COR-L47 (cell line): ENCODE measurements around the gene SMIM5.

ENCODE experiments used
- DNase-seq: peaks from one replicate; lab custom pipeline; 2025; lab: John Stamatoyannopoulos, UW

The SMIM5 gene

GRCh38 chr17:75603123-75603522, 30.1 kb upstream of the SMIM5 start:
- DNase-seq: no peak

GRCh38 chr17:75604034-75604695, 29.1 kb upstream of the SMIM5 start:
- DNase-seq: no peak

- no peak for DNase-seq
These were observed 27.4 kb upstream of the SMIM5 start for GRCh38 chr17:75605790-75606189.

DNA sequence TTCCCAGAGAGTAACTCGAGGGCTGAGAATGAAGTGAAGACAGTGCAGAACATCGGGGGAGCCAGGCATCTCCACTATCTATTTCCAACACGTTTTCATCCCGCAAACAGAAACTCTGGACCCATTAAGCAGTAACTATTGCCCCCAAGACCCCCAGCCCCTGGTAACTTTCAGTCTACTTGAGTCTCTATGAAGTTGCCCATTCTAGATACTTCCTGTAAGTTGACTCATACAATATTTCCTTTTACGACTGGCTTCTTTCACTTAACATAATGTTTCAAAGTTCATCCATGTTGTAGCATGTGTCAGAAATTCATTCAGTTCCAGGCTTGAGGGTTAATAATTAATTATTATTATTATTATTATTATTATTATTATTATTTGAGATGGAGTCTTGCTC, 26.1 kb upstream of the SMIM5 start:
- DNase-seq: no peak

- DNase-seq: no peak
These were observed 22.9 kb upstream of the SMIM5 start for GRCh38 chr17:75610103-75610984.

DNA sequence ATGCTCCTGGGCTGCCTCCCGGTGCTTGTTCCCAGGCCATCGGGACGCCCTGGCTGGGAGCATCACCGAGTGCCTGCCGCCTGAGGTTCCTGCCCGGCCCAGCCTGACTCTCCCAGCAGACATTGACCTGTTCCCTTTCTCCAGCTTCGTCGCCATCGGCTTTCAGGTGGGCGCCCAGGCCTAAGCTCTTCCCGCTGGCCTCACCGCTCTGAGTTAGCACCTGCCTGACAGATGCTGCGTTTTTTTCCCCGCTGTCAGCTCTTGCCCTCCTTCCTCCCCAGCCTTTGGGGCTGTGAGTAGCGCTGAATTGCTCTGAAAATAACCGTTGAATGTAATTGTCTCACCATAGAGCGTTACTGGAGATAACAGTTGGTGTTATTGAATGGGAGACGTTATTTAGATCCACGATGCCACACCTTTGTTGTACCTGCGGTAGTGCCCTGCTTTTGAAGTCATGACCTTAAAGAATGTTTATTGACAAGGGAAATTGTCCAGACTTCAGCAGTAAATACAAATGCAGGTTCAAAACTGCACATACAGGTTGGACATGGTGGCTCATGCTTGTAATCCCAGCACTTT, 21.3 kb upstream of the SMIM5 start:
- DNase-seq: no peak

DNA sequence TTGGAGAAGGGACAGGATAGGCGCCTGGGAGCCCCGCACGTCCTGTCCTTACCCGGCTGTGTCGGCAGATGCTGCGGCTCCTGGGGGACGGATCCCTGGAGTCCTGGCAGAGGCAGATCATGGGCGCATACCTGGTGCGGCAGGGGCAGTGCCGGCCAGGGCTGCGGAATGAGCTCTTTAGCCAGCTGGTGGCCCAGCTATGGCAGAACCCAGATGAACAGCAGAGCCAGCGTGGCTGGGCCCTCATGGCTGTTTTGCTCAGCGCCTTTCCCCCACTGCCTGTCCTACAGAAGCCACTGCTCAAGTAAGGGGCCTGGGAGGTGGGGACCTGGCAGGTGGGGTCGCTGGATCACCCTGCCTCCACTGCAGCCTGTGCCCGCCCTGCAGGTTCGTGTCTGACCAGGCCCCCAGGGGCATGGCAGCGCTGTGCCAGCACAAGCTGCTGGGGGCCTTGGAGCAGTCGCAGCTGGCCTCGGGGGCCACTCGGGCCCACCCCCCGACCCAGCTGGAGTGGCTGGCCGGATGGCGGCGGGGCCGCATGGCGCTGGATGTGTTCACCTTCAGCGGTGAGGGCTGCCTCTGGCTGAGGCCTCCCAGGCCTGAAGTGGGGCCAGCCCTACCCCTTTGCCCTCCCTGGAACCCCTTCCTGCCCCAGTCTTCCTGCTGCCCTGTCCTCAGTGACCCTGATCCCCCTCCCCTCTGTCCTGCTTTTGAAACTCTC, 20.2 kb upstream of the SMIM5 start:
- no peak for DNase-seq

GRCh38 chr17:75614006-75614405, 19.2 kb upstream of the SMIM5 start:
- DNase-seq: no peak

GRCh38 chr17:75614556-75615270, 18.5 kb upstream of the SMIM5 start:
- DNase-seq: no peak

GRCh38 chr17:75615301-75615700, 17.9 kb upstream of the SMIM5 start:
- no peak for DNase-seq

DNA sequence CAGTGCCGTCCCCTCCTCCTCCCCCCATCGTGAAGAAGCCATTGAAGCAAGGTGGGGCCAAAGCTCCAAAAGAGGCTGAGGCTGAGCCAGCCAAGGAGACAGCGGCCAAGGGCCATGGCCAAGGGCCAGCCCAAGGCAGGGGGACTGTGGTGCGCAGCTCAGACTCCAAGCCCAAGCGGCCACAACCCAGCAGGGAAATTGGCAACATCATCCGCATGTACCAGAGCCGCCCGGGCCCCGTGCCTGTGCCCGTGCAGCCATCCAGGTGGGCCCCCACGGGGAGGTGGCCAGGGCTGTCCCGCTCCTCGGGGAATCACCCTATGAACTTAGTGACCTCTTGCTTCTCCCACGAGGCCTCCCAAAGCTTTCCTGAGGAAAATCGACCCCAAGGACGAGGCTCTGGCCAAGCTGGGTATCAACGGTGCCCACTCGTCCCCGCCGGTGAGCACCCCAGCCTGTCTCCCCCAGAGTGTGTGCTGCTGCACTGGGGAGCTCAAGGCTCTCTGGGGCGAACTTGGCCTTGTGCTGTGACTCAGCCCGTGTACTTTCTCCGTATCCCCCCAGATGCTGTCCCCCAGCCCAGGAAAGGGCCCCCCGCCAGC, 16.6 kb upstream of the SMIM5 start:
- no peak for DNase-seq

DNA sequence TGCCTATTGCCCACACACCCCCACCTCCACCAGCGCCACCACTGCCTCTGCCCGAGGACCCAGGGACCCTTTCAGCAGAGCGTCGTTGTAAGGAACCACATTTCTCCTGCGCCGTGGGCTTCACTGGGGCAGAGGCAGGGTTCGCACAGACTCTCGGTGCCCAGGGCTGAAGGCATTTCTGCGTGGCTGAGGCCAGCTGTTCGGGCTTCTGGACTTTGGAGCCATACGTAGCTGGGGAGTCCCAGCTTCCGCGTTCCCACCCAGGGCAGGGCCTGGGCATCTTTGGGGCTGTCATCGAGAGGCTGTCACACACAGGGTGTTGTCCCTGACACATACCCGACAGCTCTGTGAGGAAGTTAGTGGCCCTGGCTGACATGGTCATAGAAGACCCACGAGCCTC, 16.0 kb upstream of the SMIM5 start:
- no peak for DNase-seq

DNA sequence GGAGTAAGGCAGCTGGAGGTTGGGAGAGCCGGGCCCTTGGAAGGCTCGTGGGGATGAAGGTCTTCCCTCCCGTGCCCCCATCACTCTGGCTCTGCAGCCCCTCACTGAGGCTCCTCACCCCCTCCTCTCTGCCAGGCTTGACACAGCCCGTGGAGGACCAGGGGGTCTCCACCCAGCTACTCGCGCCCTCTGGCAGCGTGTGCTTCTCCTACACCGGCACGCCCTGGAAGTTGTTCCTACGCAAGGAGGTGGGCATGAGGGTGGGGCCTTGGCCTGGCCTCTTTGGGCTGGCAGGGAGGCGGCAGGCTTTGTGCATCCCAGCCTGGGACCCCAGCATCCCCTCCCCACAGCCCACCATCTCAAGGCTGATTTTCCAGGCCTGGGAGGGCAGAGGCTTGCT, 15.6 kb upstream of the SMIM5 start:
- DNase-seq: no peak

DNA sequence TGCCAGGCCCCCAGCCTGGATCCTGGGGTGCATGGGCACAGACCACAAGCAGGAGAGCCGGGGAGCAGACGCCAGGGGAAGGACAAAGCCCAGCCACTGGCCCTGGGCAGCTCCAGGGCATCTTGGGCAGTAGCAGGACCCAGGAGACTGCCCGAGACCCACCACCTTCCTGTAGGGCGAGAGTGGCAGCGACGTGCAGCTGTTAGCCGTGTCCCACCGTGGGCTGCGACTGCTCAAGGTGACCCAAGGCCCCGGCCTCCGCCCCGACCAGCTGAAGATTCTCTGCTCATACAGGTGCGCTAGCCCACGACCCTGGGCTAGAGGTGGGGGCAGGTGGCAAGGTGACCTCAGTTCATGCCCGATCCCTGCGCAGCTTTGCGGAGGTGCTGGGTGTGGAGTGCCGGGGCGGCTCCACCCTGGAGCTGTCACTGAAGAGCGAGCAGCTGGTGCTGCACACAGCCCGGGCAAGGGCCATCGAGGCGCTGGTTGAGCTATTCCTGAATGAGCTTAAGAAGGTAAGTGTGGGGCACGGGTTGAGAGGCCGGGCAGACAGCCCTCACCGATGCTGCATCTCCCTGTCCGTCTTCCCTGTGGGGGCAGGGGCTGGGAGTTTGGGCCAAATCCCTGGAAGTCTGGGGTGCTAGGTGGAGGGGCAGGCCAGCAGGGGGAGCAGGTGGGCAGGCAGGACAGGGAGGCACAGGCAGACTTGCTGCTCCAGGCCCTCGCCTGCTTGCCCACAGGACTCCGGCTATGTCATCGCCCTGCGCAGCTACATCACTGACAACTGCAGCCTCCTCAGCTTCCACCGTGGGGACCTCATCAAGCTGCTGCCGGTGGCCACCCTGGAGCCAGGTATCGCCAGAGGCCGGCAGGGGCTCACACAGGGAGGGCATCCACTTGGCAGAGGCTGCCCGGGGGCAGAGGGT, 13.5 kb upstream of the SMIM5 start:
- DNase-seq: peak; percentile 21

- no peak for DNase-seq
These were observed 11.7 kb upstream of the SMIM5 start for GRCh38 chr17:75621489-75621888.

GRCh38 chr17:75622076-75622475, 11.2 kb upstream of the SMIM5 start:
- no peak for DNase-seq

DNA sequence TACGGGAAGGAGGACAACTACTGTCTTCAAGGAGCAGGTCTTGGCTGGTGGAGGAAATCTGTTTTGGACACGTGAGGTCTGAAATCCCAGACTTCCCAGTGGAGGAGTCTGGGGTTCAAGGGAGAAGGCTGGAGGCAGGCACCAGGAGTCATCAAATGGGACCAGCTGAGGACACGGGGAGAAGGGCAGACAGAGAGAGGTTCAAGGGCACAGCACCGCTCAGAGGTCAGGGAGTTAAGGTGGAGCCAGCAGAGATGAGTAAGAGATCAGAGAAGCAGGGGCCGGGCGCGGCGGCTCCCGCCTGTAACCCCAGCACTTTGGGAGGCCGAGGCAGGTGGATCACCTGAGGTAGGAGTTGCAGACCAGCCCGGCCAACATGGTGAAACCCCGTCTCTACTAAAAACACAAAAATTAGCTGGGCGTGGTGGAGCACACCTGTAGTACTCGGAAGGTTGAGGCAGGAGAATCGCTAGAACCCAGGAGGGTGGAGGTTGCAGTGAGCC, 10.4 kb upstream of the SMIM5 start:
- DNase-seq: no peak

- no peak for DNase-seq
These were observed 9.8 kb upstream of the SMIM5 start for GRCh38 chr17:75623386-75623785.

DNA sequence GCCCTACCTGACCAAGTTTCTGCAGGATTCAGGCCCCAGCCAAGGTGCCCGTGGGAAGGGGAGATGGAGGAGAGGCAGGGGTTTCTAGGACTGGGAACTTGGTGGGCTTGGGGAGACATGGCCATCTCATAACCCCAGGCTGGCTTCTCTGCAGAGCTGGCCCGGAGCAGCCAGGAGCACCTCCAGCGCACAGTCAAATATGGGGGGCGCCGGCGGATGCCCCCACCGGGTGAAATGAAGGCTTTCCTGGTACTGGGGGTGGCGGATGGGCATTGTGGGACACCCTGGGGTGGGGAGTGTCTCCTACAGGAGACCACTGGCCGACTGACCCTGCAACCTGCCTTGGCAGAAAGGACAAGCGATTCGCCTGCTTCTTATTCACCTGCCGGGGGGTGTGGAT, 9.2 kb upstream of the SMIM5 start:
- no peak for DNase-seq

GRCh38 chr17:75624714-75625345, 8.4 kb upstream of the SMIM5 start:
- DNase-seq: no peak
